HG03342 (cell line): ENCODE data around the gene HSPA12B.
A peak's percentile ranks its signal among the peaks of the same experiment; 100 is the strongest.
"Not testable (repeated sequence)": the region's sequence is repeated elsewhere in the genome, so short reads cannot be mapped to it uniquely, and the experiment has no call there.

Source experiments
- ATAC-seq: cut with Tn5 transposase; IDR thresholded peaks from one replicate; pipeline ENCODE4 v1.9.1; 2021; ENCODE audit warnings: mild to moderate bottlenecking, moderate library complexity; ENCODE audit not compliant: unreplicated experiment

Gene HSPA12B

DNA sequence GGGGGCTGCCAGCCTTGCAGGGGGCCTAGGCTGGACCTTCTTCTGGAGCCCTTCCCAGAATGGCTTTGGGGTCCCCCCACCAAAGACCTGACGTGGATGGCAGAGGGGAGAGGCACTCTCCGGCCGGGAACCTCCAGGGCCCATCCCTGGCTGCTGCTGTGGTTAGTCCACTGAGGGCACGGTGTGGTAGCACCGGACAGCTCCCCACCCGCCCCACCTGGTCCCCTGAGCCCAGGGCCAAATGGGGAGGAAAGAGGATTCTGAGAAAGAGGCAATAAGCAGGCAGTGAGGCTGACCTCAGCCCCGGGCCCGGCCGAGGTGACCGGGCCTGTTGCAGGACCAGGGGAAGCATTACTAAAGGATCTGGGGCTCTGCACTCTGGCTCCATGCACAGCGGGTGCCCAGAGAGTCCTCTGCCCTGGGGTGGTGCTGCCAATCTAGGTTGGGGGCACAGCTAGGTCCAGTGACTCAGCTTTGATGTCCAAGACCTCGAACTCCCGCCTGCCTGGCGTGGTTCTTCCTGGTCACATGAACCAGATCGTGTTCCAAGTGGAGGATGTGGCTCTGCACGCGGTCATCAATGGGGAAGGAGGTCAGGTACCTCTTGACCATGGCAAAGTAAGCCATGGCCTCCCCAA lies 51.9 kb downstream of the HSPA12B start:
- ATAC-seq: no peak

- no peak for ATAC-seq
Observed at GRCh38 chr20:3784863-3785239, 52.4 kb downstream of the HSPA12B start.

- ATAC-seq: no peak
Observed at GRCh38 chr20:3785240-3786125, 53.0 kb downstream of the HSPA12B start.

GRCh38 chr20:3786126-3786484 lies 53.6 kb downstream of the HSPA12B start:
- peak; percentile 15 for ATAC-seq

GRCh38 chr20:3786665-3787323 lies 54.3 kb downstream of the HSPA12B start, which contains the start of gene CENPB:
CENPB (minus strand) TSS chr20:3786740; CDS start chr20:3786483, 257 bp downstream.
- peak; percentile 76 for ATAC-seq

- ATAC-seq: no peak
Observed at GRCh38 chr20:3787324-3788014, 55.0 kb downstream of the HSPA12B start.

- ATAC-seq: no peak
Observed at GRCh38 chr20:3788685-3789155, 56.2 kb downstream of the HSPA12B start.

- not testable (repeated sequence) for ATAC-seq
Observed at GRCh38 chr20:3789201-3789600, 56.7 kb downstream of the HSPA12B start.

GRCh38 chr20:3794168-3794567 lies 61.7 kb downstream of the HSPA12B start:
- not testable (repeated sequence) for ATAC-seq

GRCh38 chr20:3794701-3795420 lies 62.4 kb downstream of the HSPA12B start:
- ATAC-seq: no peak

GRCh38 chr20:3795511-3796468 lies 63.3 kb downstream of the HSPA12B start, which contains the start of gene CDC25B:
CDC25B (plus strand) TSS chr20:3796310; CDS start chr20:3796532, 222 bp downstream.
- peak; percentile 57 for ATAC-seq

- peak; percentile 1 for ATAC-seq
Observed at GRCh38 chr20:3796477-3797225, 64.2 kb downstream of the HSPA12B start.

GRCh38 chr20:3797226-3797545 lies 64.7 kb downstream of the HSPA12B start:
- no peak for ATAC-seq

DNA sequence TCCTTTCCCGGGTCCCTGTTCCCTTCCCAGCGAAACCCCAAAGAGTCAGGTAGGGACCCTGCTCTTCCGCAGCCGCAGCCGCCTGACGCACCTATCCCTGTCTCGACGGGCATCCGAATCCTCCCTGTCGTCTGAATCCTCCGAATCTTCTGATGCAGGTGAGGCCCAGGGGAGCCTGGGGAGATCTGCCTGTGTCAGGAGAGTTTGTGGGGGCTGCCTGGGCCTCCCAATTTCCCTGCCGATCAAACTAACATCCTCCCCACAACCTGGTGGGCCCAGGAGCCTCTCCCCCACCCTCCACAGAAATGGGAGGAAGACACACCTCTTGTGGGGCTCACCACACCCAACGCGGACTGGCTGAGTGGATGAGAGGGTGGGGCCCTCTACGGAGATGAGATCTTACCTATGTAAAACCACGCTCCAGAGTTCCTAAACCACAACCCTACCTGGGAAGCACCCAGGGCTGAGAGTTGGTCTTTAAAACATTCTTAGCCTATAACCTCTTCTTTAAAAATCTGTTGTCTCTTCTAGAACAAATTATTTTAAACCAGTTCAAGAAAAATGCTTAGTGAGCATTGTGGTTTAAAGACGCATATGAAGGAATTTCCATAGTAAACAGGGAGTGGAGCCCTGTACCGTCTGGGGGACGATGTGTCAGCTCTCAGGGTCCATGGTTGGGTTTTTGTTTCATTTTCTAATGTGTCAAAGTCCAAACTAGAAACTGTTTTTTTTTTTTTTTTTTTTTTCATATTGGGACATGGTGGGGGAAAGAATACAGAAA lies 65.3 kb downstream of the HSPA12B start:
- no peak for ATAC-seq

- ATAC-seq: no peak
Observed at GRCh38 chr20:3798373-3798768, 65.9 kb downstream of the HSPA12B start.

DNA sequence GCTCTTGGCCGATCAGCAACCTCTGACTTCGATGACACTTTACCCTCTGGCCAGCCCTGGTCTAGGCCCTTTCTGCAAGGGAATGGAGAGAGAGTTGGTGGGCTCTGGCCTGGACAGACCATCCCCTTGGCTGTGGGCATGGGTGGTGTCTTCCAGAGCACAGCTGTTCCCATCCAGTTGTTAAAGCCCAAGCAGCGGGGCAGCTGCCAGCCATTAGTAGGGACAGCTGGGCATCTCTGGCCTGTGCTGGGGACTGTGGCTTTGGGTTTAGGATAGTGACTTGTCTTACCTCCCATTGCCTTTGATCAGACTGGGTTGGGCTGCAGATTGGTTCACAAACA lies 66.4 kb downstream of the HSPA12B start:
- ATAC-seq: no peak

GRCh38 chr20:3800256-3800877 lies 67.9 kb downstream of the HSPA12B start:
- no peak for ATAC-seq
